Measurements from ENCODE around the gene PLPPR1. TPM values are rescaled to one million over a fixed set of nuclear protein-coding genes. Genes with fewer than 3 reads are reported as not detected.

PLPPR1 gene
- total RNA-seq, 6 experiments from 2014 or later, result not detected

- peaks cover 7% of the 10 kb centered on the region; the same call in 1 of the 2 replicates for H3K27me3 Mint-ChIP-seq (ENCODE audit: insufficient read depth)
- no peaks in the 10 kb centered on the region for H3K4me1 Mint-ChIP-seq (ENCODE audit: low read depth)
- TF ChIP-seq CTCF (IDR thresholded peaks at IDR 0.05), result no peak
- peaks cover 31% of the 10 kb centered on the region for H3K9me3 Mint-ChIP-seq
- no peak for DNase-seq
- H3K4me3 Mint-ChIP-seq, result no peak overlapping the region
- H3K27ac Mint-ChIP-seq, result no peak overlapping the region
- H3K36me3 Mint-ChIP-seq (ENCODE audit: low read depth), result no peaks in the 10 kb centered on the region
Observed at GRCh38 chr9:101027236-101027635, 1.3 kb upstream of the PLPPR1 start.

GRCh38 chr9:101027733-101028345, 688 bp upstream of the PLPPR1 start:
- Mint-ChIP-seq H3K9me3 (peaks cover 31% of the 10 kb centered on the region), H3K4me1 (ENCODE audit: low read depth) (no peaks in the 10 kb centered on the region), H3K4me3 (no peak overlapping the region), H3K27me3 (ENCODE audit: insufficient read depth) (peaks cover 7% of the 10 kb centered on the region; the same call in 1 of the 2 replicates), H3K36me3 (ENCODE audit: low read depth) (no peaks in the 10 kb centered on the region), H3K27ac (no peak overlapping the region)
- TF ChIP-seq CTCF (IDR thresholded peaks at IDR 0.05), result no peak
- no peak for DNase-seq

GRCh38 chr9:101029315-101030085, 973 bp downstream of the PLPPR1 start:
- H3K36me3 Mint-ChIP-seq (ENCODE audit: low read depth), result no peaks in the 10 kb centered on the region
- H3K4me3 Mint-ChIP-seq, result no peak overlapping the region
- peaks cover 7% of the 10 kb centered on the region; the same call in 1 of the 2 replicates for H3K27me3 Mint-ChIP-seq (ENCODE audit: insufficient read depth)
- no peak overlapping the region for H3K27ac Mint-ChIP-seq
- no peak for TF ChIP-seq CTCF (IDR thresholded peaks at IDR 0.05)
- no peaks in the 10 kb centered on the region for H3K4me1 Mint-ChIP-seq (ENCODE audit: low read depth)
- DNase-seq, result no peak
- peaks cover 22% of the 10 kb centered on the region for H3K9me3 Mint-ChIP-seq

- Mint-ChIP-seq H3K27ac (no peak overlapping the region), H3K4me3 (no peak overlapping the region), H3K27me3 (ENCODE audit: insufficient read depth) (peaks cover 7% of the 10 kb centered on the region; the same call in 1 of the 2 replicates), H3K36me3 (ENCODE audit: low read depth) (no peaks in the 10 kb centered on the region), H3K4me1 (ENCODE audit: low read depth) (no peaks in the 10 kb centered on the region), H3K9me3 (peaks cover 22% of the 10 kb centered on the region)
- no peak for TF ChIP-seq CTCF (IDR thresholded peaks at IDR 0.05)
- DNase-seq, result no peak
Observed at GRCh38 chr9:101030086-101030391, 1.5 kb downstream of the PLPPR1 start.

- DNase-seq, result no peak
- H3K27me3 Mint-ChIP-seq (ENCODE audit: insufficient read depth), result peaks cover 7% of the 10 kb centered on the region; the same call in 1 of the 2 replicates
- no peak for TF ChIP-seq CTCF (IDR thresholded peaks at IDR 0.05)
- H3K9me3 Mint-ChIP-seq, result peaks cover 17% of the 10 kb centered on the region
- H3K27ac Mint-ChIP-seq, result no peak overlapping the region
- no peaks in the 10 kb centered on the region for H3K4me1 Mint-ChIP-seq (ENCODE audit: low read depth)
- H3K36me3 Mint-ChIP-seq (ENCODE audit: low read depth), result no peaks in the 10 kb centered on the region
- H3K4me3 Mint-ChIP-seq, result no peak overlapping the region
Observed at GRCh38 chr9:101032426-101032825, 3.9 kb downstream of the PLPPR1 start.

Measured in HFFc6 (cell line).